Measurements from ENCODE around the gene APOA5. TPM values are rescaled to one million over a fixed set of nuclear protein-coding genes. Genes with fewer than 3 reads are reported as not detected.

APOA5 gene
- total and polyA plus RNA-seq, 2 of the 4 experiments (the other 2 are of a cell fraction) = not detected

DNA sequence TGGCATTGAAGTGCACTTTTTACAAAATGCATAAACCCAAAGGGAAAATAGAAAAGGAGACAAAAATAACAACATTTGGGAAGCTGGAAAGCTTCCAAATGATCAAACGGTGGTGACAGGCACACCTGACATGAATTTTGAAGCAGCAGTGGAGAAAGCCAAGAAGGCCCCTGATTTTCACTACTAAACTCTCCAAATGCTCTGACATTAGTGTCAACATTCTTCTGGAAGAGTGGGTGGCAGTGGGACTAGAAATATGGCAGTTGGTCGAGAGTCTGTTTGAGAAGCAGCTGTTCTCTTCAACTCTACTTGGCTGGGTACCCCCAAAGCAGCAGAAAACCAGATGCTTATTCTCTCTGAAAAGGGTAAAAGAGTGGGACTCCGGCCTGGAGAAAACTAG is 12.3 kb upstream of the APOA5 start:
- H4K5ac ChIP-seq (ENCODE audit: low read depth, low read length) = no peak overlapping the region
- H3K18ac ChIP-seq (ENCODE audit: low read depth, low read length) = no peak overlapping the region
- H2BK5ac ChIP-seq (ENCODE audit: low read depth, low read length, poor library complexity, severe bottlenecking) = no peak overlapping the region
- no peaks in the 10 kb centered on the region for H3K9me1 ChIP-seq (ENCODE audit: insufficient read depth, low read length)
- H3K27ac ChIP-seq (ENCODE audit: insufficient read depth, low read length) = no peak overlapping the region
- no peak overlapping the region for H2BK15ac ChIP-seq (ENCODE audit: low read depth, low read length)
- POLR2A ChIA-PET (ENCODE audit: unreplicated experiment) = no interaction called here
- no peak overlapping the region for H2AK9ac ChIP-seq (replicated peaks; ENCODE audit: low read depth, low read length, poor library complexity)
- no peak for TF ChIP-seq MXI1 (IDR thresholded peaks at IDR 0.05; ENCODE audit: borderline replicate concordance, low read depth, low read length)
- no peak for TF ChIP-seq RAD21 (IDR thresholded peaks at IDR 0.05; ENCODE audit: low read length)
- TF ChIP-seq POLR2A (IDR thresholded peaks at IDR 0.05; ENCODE audit: low read depth, low read length) = no peak
- TF ChIP-seq FOS (IDR thresholded peaks at IDR 0.05; ENCODE audit: low read depth, low read length) = no peak
- TF ChIP-seq CEBPB (IDR thresholded peaks at IDR 0.05; ENCODE audit: low read depth, low read length) = no peak
- no peak for TF ChIP-seq RCOR1 (IDR thresholded peaks at IDR 0.05; ENCODE audit: insufficient replicate concordance, low read length)
- TF ChIP-seq CHD1 (IDR thresholded peaks at IDR 0.05; ENCODE audit: low read depth, low read length) = no peak
- no peak for TF ChIP-seq ELK1 (IDR thresholded peaks at IDR 0.05; ENCODE audit: borderline replicate concordance, low read depth, low read length)
- no peak for TF ChIP-seq NFE2L2 (IDR thresholded peaks at IDR 0.05; ENCODE audit: low read depth, low read length)
- TF ChIP-seq, protein P1, sequence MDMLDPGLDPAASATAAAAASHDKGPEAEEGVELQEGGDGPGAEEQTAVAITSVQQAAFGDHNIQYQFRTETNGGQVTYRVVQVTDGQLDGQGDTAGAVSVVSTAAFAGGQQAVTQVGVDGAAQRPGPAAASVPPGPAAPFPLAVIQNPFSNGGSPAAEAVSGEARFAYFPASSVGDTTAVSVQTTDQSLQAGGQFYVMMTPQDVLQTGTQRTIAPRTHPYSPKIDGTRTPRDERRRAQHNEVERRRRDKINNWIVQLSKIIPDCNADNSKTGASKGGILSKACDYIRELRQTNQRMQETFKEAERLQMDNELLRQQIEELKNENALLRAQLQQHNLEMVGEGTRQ (IDR thresholded peaks at IDR 0.05; ENCODE audit: low read depth, low read length) = no peak
- no peak for TF ChIP-seq SMC3 (IDR thresholded peaks at IDR 0.05; ENCODE audit: low read depth, low read length)
- TF ChIP-seq MAFK (IDR thresholded peaks at IDR 0.05; ENCODE audit: low read depth, low read length) = no peak
- H3K27me3 ChIP-seq (ENCODE audit: control insufficient read depth, insufficient read depth, low read length) = peaks cover 11% of the 10 kb centered on the region
- H3K56ac ChIP-seq (ENCODE audit: extremely low read depth, insufficient read depth, low read length) = no peak overlapping the region
- in situ Hi-C loops (cut with MboI; ENCODE audit: low sequenced_read_pairs) = no loop called here
- no peaks in the 10 kb centered on the region for H3K36me3 ChIP-seq (ENCODE audit: control insufficient read depth, insufficient read depth, low read length)
- no peaks in the 10 kb centered on the region for H3K9me3 ChIP-seq (ENCODE audit: control insufficient read depth, insufficient read depth, low read length)
- no peak overlapping the region for H3K23ac ChIP-seq (ENCODE audit: low read depth, low read length)
- H3K4me2 ChIP-seq (ENCODE audit: low read depth, low read length) = no peak overlapping the region
- no peak overlapping the region for H2BK20ac ChIP-seq (ENCODE audit: low read depth, low read length)
- H3K4ac ChIP-seq (ENCODE audit: low read depth, low read length) = no peak overlapping the region
- dilution Hi-C loops (cut with HindIII; ENCODE audit: low sequenced_read_pairs, unreplicated experiment) = no loop called here
- no TSS peak for BruUV-seq (replicated peaks)
- H4K8ac ChIP-seq (ENCODE audit: low read depth in 2 of 2, low read length in 2 of 2) = no peak overlapping the region
- intact Hi-C loops (cut with micrococcal nuclease) = no loop called here
- H2AK5ac ChIP-seq (ENCODE audit: low read depth, low read length) = no peak overlapping the region
- no peaks in the 10 kb centered on the region for H3K79me1 ChIP-seq (ENCODE audit: low read depth in 1 of 2, low read length in 2 of 2)
- no peak overlapping the region for H2AFZ ChIP-seq (replicated peaks; ENCODE audit: low read length, poor library complexity)
- H3K4me3 ChIP-seq (ENCODE audit: insufficient read depth, low read depth, low read length) = no peak overlapping the region
- CTCF ChIA-PET = no interaction called here
- no peak for DNase-seq
- H2BK120ac ChIP-seq (ENCODE audit: low read depth, low read length) = no peak overlapping the region
- WGBS, 2 experiments (ENCODE audit: extremely low coverage in 2 of 2, insufficient read length in 1 of 2) = no CpG with 5 or more reads among the region's 3 CpGs
- no peak overlapping the region for H4K91ac ChIP-seq (ENCODE audit: insufficient read depth, low read depth, low read length)
- no peak overlapping the region for H3K14ac ChIP-seq (replicated peaks; ENCODE audit: low read depth, low read length)
- no peaks in the 10 kb centered on the region for H3K4me1 ChIP-seq (ENCODE audit: control insufficient read depth, insufficient read depth, low read length)
- no peaks in the 10 kb centered on the region for H4K20me1 ChIP-seq (ENCODE audit: insufficient read depth, low read length)
- ATAC-seq (ENCODE audit: low read depth) = no peak
- no peak overlapping the region for H3K9ac ChIP-seq (ENCODE audit: low read depth, low read length)

All from IMR-90 (cell line).